ENCODE results near the gene ACVR1B.

Gene ACVR1B

GRCh38 chr12:52027085-52027843 lies 75.8 kb downstream of the ACVR1B start:
- Histone ChIP-seq H3K36me3 (ENCODE audit: low read depth) (no peaks in the 10 kb centered on the region), H3K4me3 (ENCODE audit: severe bottlenecking) (no peak overlapping the region), H3K4me1 (ENCODE audit: insufficient read depth, poor library complexity, severe bottlenecking) (peaks cover 3% of the 10 kb centered on the region), H3K27me3 (ENCODE audit: insufficient read depth, poor library complexity, severe bottlenecking) (no peaks in the 10 kb centered on the region), H3K9me3 (ENCODE audit: severe bottlenecking) (no peaks in the 10 kb centered on the region), H3K27ac (ENCODE audit: poor library complexity, severe bottlenecking) (no peak overlapping the region)
- ATAC-seq (ENCODE audit: low read depth) (no peak), DNase-seq (ENCODE audit: low spot score) (no peak)
- TF ChIP-seq CTCF (IDR thresholded peaks at IDR 0.05; ENCODE audit: poor library complexity, severe bottlenecking), result no peak

GRCh38 chr12:52029685-52030084 lies 78.2 kb downstream of the ACVR1B start:
- H3K4me1 ChIP-seq (ENCODE audit: insufficient read depth, poor library complexity, severe bottlenecking), result peaks cover 6% of the 10 kb centered on the region
- H3K9me3 ChIP-seq (ENCODE audit: severe bottlenecking), result no peaks in the 10 kb centered on the region
- no peak overlapping the region for H3K27ac ChIP-seq (ENCODE audit: poor library complexity, severe bottlenecking)
- DNase-seq (ENCODE audit: low spot score), result no peak
- no peak overlapping the region for H3K4me3 ChIP-seq (ENCODE audit: severe bottlenecking)
- no peak for ATAC-seq (ENCODE audit: low read depth)
- no peak for TF ChIP-seq CTCF (IDR thresholded peaks at IDR 0.05; ENCODE audit: poor library complexity, severe bottlenecking)
- H3K27me3 ChIP-seq (ENCODE audit: insufficient read depth, poor library complexity, severe bottlenecking), result no peaks in the 10 kb centered on the region
- no peaks in the 10 kb centered on the region for H3K36me3 ChIP-seq (ENCODE audit: low read depth)

- DNase-seq (ENCODE audit: low spot score) (no peak), ATAC-seq (ENCODE audit: low read depth) (no peak; the same call in 2 of the 3 replicates)
- no peaks in the 10 kb centered on the region for H3K9me3 ChIP-seq (ENCODE audit: severe bottlenecking)
- no peak overlapping the region for H3K27ac ChIP-seq (ENCODE audit: poor library complexity, severe bottlenecking)
- no peak for TF ChIP-seq CTCF (IDR thresholded peaks at IDR 0.05; ENCODE audit: poor library complexity, severe bottlenecking)
- peaks cover 6% of the 10 kb centered on the region for H3K4me1 ChIP-seq (ENCODE audit: insufficient read depth, poor library complexity, severe bottlenecking)
- peak overlapping the region; percentile 28 for H3K4me3 ChIP-seq (ENCODE audit: severe bottlenecking)
- H3K27me3 ChIP-seq (ENCODE audit: insufficient read depth, poor library complexity, severe bottlenecking), result no peaks in the 10 kb centered on the region
- no peaks in the 10 kb centered on the region for H3K36me3 ChIP-seq (ENCODE audit: low read depth)
These were observed 80.9 kb downstream of the ACVR1B start for GRCh38 chr12:52032446-52032803.

- Histone ChIP-seq H3K27me3 (ENCODE audit: insufficient read depth, poor library complexity, severe bottlenecking) (no peaks in the 10 kb centered on the region), H3K9me3 (ENCODE audit: severe bottlenecking) (no peaks in the 10 kb centered on the region), H3K4me1 (ENCODE audit: insufficient read depth, poor library complexity, severe bottlenecking) (peaks cover 6% of the 10 kb centered on the region), H3K4me3 (ENCODE audit: severe bottlenecking) (peak overlapping the region; percentile 28), H3K27ac (ENCODE audit: poor library complexity, severe bottlenecking) (no peak overlapping the region), H3K36me3 (ENCODE audit: low read depth) (no peaks in the 10 kb centered on the region)
- TF ChIP-seq CTCF (IDR thresholded peaks at IDR 0.05; ENCODE audit: poor library complexity, severe bottlenecking), result no peak
- peak; percentile 98 for ATAC-seq (ENCODE audit: low read depth)
- peak; percentile 97 for DNase-seq (ENCODE audit: low spot score)
These were observed 81.4 kb downstream of the ACVR1B start for GRCh38 chr12:52032804-52033445.
